CD14-positive monocyte (primary cell): ENCODE measurements around the gene KNDC1. TPM values are rescaled to one million over a fixed set of nuclear protein-coding genes. Genes with fewer than 3 reads are reported as not detected.

Source experiments
- DNase-seq, 3 donors: peaks; one replicate each; pipeline ENCODE4 v3.0.0-alpha.2; 2011 to 2022
- H2AFZ ChIP-seq: 2 replicates; pipeline ENCODE4 v1.6.0; 2012; ENCODE audit warnings: mild to moderate bottlenecking, low read depth, low read length, inconsistent platforms; ENCODE audit not compliant: insufficient read depth, poor library complexity, severe bottlenecking
- H3K27ac ChIP-seq, 2 donors: 1 replicate in 1 of 2; 2 replicates in 1 of 2; pipeline ENCODE4 v1.5.1; 2012 to 2013; ENCODE audit warnings: low read length in 2 of 2, control low read depth in 1 of 2, inconsistent platforms in 1 of 2, low read depth in 1 of 2, mild to moderate bottlenecking in 1 of 2
- H3K27me3 ChIP-seq, 2 donors: one replicate each; pipeline versions ENCODE4 v1.6.0 to v1.6.1; 2011 to 2013; ENCODE audit warnings: low read length in 2 of 2; ENCODE audit not compliant: control insufficient read depth in 2 of 2, insufficient read depth in 2 of 2
- H3K36me3 ChIP-seq, 2 donors: replicated peaks in 1 of 2; 1 replicate in 1 of 2; 2 replicates in 1 of 2; pipeline versions ENCODE4 v1.5.1 to v1.6.1; 2012 to 2013; ENCODE audit warnings: low read length in 2 of 2, control low read depth in 1 of 2, inconsistent platforms in 1 of 2, mild to moderate bottlenecking in 1 of 2; ENCODE audit not compliant: insufficient read depth in 2 of 2, control insufficient read depth in 1 of 2
- H3K4me1 ChIP-seq, 2 donors: 1 replicate in 1 of 2; 2 replicates in 1 of 2; pipeline versions ENCODE4 v1.5.1 to v1.6.1; 2012 to 2013; ENCODE audit warnings: low read length in 2 of 2, control low read depth in 1 of 2, inconsistent platforms in 1 of 2, mild to moderate bottlenecking in 1 of 2, moderate library complexity in 1 of 2; ENCODE audit not compliant: insufficient read depth in 2 of 2, control insufficient read depth in 1 of 2
- H3K4me2 ChIP-seq: replicated peaks from 2 replicates; pipeline ENCODE3; 2012; ENCODE audit warnings: low read length, moderate library complexity, mild to moderate bottlenecking; ENCODE audit not compliant: poor library complexity, severe bottlenecking; ENCODE audit errors: extremely low read depth
- H3K4me3 ChIP-seq, 3 experiments: fragments of 200-600 bp in 1 of 3; sonication (generic) in 1 of 3; replicated peaks in 1 of 3; 1 replicate in 2 of 3; 2 replicates in 1 of 3; pipeline ENCODE4 v1.5.1; 2011 to 2013; ENCODE audit warnings: low read length in 3 of 3, mild to moderate bottlenecking in 3 of 3, control low read depth in 2 of 3, low read depth in 2 of 3, inconsistent platforms in 1 of 3, moderate library complexity in 1 of 3
- H3K79me2 ChIP-seq: 2 replicates; pipeline ENCODE4 v1.6.0; 2012; ENCODE audit warnings: mild to moderate bottlenecking, control low read depth, inconsistent platforms, low read length, moderate library complexity; ENCODE audit not compliant: insufficient read depth
- H3K9ac ChIP-seq: 2 replicates; pipeline ENCODE4 v1.6.0; 2017; ENCODE audit warnings: low read length, mild to moderate bottlenecking; ENCODE audit not compliant: insufficient read depth, poor library complexity, severe bottlenecking
- H3K9me3 ChIP-seq, 2 donors: replicated peaks in 1 of 2; 1 replicate in 1 of 2; 2 replicates in 1 of 2; pipeline versions ENCODE4 v1.5.1 to v1.6.1; 2012 to 2013; ENCODE audit warnings: low read length in 2 of 2, control low read depth in 1 of 2; ENCODE audit not compliant: control insufficient read depth in 1 of 2, insufficient read depth in 1 of 2
- H4K20me1 ChIP-seq: 2 replicates; pipeline ENCODE4 v1.6.0; 2012; ENCODE audit warnings: mild to moderate bottlenecking, low read length, control low read depth, moderate library complexity; ENCODE audit not compliant: insufficient read depth
- H3K27ac Mint-ChIP-seq, 7 donors: one replicate each; pipeline ENCODE4 v1.8.0; 2020; ENCODE audit warnings: mild to moderate bottlenecking in 7 of 7, mixed read lengths in 7 of 7, moderate library complexity in 6 of 7, inconsistent platforms in 2 of 7
- H3K27me3 Mint-ChIP-seq, 3 donors: one replicate each; pipeline ENCODE4 v1.8.0; 2021 to 2022; ENCODE audit warnings: low read depth in 3 of 3, mild to moderate bottlenecking in 3 of 3, mixed read lengths in 3 of 3, moderate library complexity in 3 of 3, inconsistent platforms in 1 of 3
- H3K36me3 Mint-ChIP-seq, 2 donors: one replicate each; pipeline ENCODE4 v1.8.0; 2020; ENCODE audit warnings: mixed read lengths in 2 of 2, inconsistent platforms in 1 of 2, mild to moderate bottlenecking in 1 of 2
- H3K4me1 Mint-ChIP-seq: one replicate; pipeline ENCODE4 v1.8.0; 2020; ENCODE audit warnings: mild to moderate bottlenecking, mixed read lengths
- H3K4me3 Mint-ChIP-seq, 2 donors: one replicate each; pipeline ENCODE4 v1.8.0; 2020; ENCODE audit warnings: mild to moderate bottlenecking in 2 of 2, mixed read lengths in 2 of 2, moderate library complexity in 1 of 2
- H3K9me3 Mint-ChIP-seq, 7 donors: one replicate each; pipeline ENCODE4 v1.8.0; 2020 to 2022; ENCODE audit warnings: mixed read lengths in 7 of 7, mild to moderate bottlenecking in 6 of 7, moderate library complexity in 6 of 7, inconsistent platforms in 2 of 7
- WGBS: methylation state at CpG from one replicate; pipeline ENCODE4 v1.1.5; 2013; ENCODE audit warnings: missing lambda C conversion rate; ENCODE audit not compliant: insufficient coverage; 5-methylcytosine and 5-hydroxymethylcytosine counted together
- intact Hi-C, 2 donors: fragments of 100-400 bp; cut with micrococcal nuclease; formaldehyde crosslinking; loops; one replicate each; pipeline versions ENCODE4 v1.15.0 to v1.15.1; 2023
- polyA plus RNA-seq, 3 donors: library from polyadenylated mRNA; depleted of rRNA in 1 of 3; unstranded in 2 of 3; stranded (reverse) in 1 of 3; fragments of 300-500 nt in 2 of 3; fragments of >200 nt in 1 of 3; fragmentation: Illumina TruSeq in 2 of 3; gene quantifications; 1 replicate in 2 of 3; 2 replicates in 1 of 3; pipeline ENCODE4 v1.2.3, GENCODE V29; 2012 to 2021
- TF ChIP-seq, protein P1 (sequence below): fragments of 200-600 bp; IDR thresholded peaks from one replicate; pipeline ENCODE4 v1.8.0; 2022; ENCODE audit warnings: antibody characterized with exemption, mild to moderate bottlenecking

KNDC1 gene
- polyA plus RNA-seq, 3 donors = 0.22 to 0.80 TPM; not detected in 1

DNA sequence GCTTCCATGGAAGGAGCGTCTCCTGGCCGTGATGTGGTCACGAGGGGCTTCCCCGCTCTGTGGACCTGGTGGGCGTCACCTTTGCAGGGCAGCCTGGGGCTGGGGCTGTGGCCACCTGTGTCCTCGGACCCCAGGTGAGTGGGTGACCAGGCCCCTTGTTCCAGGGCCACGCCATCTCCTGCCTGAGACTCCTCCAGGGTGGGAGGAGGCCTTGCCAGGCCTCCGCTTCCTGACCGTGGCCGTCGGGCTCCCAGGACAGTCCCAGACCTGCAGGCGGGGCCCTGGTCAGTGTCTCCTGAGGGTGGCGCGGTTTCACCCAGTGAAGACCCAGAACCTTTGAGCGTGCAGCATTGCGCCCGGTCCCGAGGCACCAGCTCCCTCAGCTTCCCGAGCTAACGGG is 49.6 kb downstream of the KNDC1 start:
- Mint-ChIP-seq H3K4me1 (no peaks in the 10 kb centered on the region), H3K4me3 (no peak overlapping the region), H3K36me3 (no peaks in the 10 kb centered on the region), H3K9me3 (no peaks in the 10 kb centered on the region), H3K27ac (no peak overlapping the region), H3K27me3 (peaks cover 0 to 3% (median 2%) of the 10 kb centered on the region in 3 donors)
- no peak for DNase-seq
- Histone ChIP-seq H2AFZ (no peak overlapping the region), H3K4me2 (no peak overlapping the region), H3K9ac (no peak overlapping the region), H3K4me3 (no peak overlapping the region), H3K36me3 (no peaks in the 10 kb centered on the region), H3K9me3 (no peaks in the 10 kb centered on the region), H4K20me1 (no peaks in the 10 kb centered on the region), H3K79me2 (no peaks in the 10 kb centered on the region), H3K27ac (no peak overlapping the region), H3K27me3 (no peaks in the 10 kb centered on the region), H3K4me1 (no peaks in the 10 kb centered on the region)
- WGBS = 94% methylated on average over 20 of the region's 20 CpGs
- intact Hi-C loops = no loop called here
- TF ChIP-seq, protein P1, sequence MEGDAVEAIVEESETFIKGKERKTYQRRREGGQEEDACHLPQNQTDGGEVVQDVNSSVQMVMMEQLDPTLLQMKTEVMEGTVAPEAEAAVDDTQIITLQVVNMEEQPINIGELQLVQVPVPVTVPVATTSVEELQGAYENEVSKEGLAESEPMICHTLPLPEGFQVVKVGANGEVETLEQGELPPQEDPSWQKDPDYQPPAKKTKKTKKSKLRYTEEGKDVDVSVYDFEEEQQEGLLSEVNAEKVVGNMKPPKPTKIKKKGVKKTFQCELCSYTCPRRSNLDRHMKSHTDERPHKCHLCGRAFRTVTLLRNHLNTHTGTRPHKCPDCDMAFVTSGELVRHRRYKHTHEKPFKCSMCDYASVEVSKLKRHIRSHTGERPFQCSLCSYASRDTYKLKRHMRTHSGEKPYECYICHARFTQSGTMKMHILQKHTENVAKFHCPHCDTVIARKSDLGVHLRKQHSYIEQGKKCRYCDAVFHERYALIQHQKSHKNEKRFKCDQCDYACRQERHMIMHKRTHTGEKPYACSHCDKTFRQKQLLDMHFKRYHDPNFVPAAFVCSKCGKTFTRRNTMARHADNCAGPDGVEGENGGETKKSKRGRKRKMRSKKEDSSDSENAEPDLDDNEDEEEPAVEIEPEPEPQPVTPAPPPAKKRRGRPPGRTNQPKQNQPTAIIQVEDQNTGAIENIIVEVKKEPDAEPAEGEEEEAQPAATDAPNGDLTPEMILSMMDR = no peak

DNA sequence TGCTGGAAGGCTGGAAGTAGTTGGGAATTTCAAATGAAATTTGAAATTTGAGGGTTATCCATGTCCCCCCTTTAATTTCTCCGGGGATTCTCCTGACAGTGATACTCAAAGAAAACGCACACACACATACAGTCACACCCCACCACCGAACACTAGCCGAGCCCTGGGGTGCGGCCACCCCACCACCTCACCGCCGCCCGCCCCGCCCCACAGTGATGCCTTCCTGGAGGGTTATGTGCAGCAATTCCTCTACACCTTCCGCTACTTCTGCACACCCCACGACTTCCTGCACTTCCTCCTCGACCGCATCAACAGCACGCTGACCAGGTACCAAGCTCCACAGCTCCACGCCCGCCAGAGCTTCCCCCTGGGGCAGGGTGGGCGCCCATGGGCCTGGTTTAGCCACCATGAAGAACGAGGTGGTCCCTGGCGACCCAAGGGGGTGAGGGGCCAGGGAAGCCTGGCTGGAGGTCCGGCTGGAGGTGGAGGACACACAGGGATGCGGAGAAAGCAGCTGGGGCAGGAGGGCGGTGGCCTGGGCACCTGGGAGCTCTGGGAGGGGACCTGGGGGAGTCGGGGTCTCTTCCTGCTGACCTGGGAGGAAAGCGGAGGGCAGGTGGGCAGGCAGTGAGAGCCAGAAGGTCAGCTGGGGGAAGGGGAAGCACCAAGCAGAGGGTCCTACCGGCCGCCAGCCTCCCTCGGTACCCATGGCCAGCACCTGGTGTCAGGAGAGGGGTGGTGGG is 50.5 kb downstream of the KNDC1 start:
- Histone ChIP-seq H3K27ac (no peak overlapping the region), H3K9ac (no peak overlapping the region), H3K27me3 (no peaks in the 10 kb centered on the region), H3K4me1 (no peaks in the 10 kb centered on the region), H3K9me3 (no peaks in the 10 kb centered on the region), H4K20me1 (no peaks in the 10 kb centered on the region), H3K36me3 (no peaks in the 10 kb centered on the region), H3K79me2 (no peaks in the 10 kb centered on the region), H3K4me2 (no peak overlapping the region), H2AFZ (no peak overlapping the region), H3K4me3 (no peak overlapping the region)
- Mint-ChIP-seq H3K4me1 (no peaks in the 10 kb centered on the region), H3K27ac (no peak overlapping the region), H3K4me3 (no peak overlapping the region), H3K27me3 (peaks cover 0 to 2% (median 2%) of the 10 kb centered on the region in 3 donors), H3K36me3 (no peaks in the 10 kb centered on the region), H3K9me3 (no peaks in the 10 kb centered on the region)
- WGBS = 36% methylated on average over 22 of the region's 27 CpGs
- TF ChIP-seq, protein P1 = no peak
- intact Hi-C loops = no loop called here
- no peak for DNase-seq
